Prostate gland (tissue), 2 donors: Measurements from ENCODE around the gene TMEM184C.

ENCODE experiments used
- CTCF ChIP-seq, 4 experiments: fragments of 200-600 bp in 2 of 4; fragments of 450-650 bp in 2 of 4; sonication (generic) in 2 of 4; IDR thresholded peaks; 1 replicate in 3 of 4; 2 replicates in 1 of 4; pipeline ENCODE4 v1.5.1; 2016 to 2019; ENCODE audit warnings: antibody characterized with exemption in 4 of 4, mild to moderate bottlenecking in 2 of 4, moderate library complexity in 2 of 4
- POLR2AphosphoS5 ChIP-seq: sonication (generic); formaldehyde crosslinking; IDR thresholded peaks from one replicate; pipeline ENCODE4 v1.6.1; 2017; ENCODE audit warnings: antibody characterized with exemption

GRCh38 chr4:147594578-147594977 lies 22.6 kb upstream of the TMEM184C start:
- TF ChIP-seq POLR2AphosphoS5: no peak
- TF ChIP-seq CTCF (IDR thresholded peaks at IDR 0.05): no peak
